HepG2 (cell line): Measurements from ENCODE around the gene PTEN. TPM values are rescaled to one million over a fixed set of nuclear protein-coding genes. Genes with fewer than 3 reads are reported as not detected.

ENCODE experiments used
- CEBPG ChIP-seq: IDR thresholded peaks from 2 replicates; pipeline ENCODE4 v1.6.1; 2016
- FOSL2 ChIP-seq: sonication (generic); formaldehyde crosslinking; IDR thresholded peaks from 2 replicates; pipeline ENCODE4 v1.4.0; 2020; ENCODE audit warnings: missing genetic modification reagents
- FOXP4 ChIP-seq: sonication (generic); formaldehyde crosslinking; IDR thresholded peaks from 2 replicates; pipeline ENCODE4 v1.4.0; 2020; ENCODE audit warnings: missing genetic modification reagents
- RFX5 ChIP-seq: IDR thresholded peaks from 2 replicates; pipeline ENCODE4 v1.6.1; 2011; ENCODE audit warnings: low read depth, low read length, improper control_type of control experiment
- SOX13 ChIP-seq, 3 experiments: fragments of 450-650 bp in 1 of 3; sonication (generic) in 1 of 3; formaldehyde crosslinking in 1 of 3; IDR thresholded peaks in 2 of 3; conservative IDR thresholded peaks in 1 of 3; 2 replicates each; pipeline versions ENCODE4 v1.5.0 to v1.6.1; 2016 to 2020; ENCODE audit warnings: antibody characterized with exemption in 1 of 3, mild to moderate bottlenecking in 1 of 3, missing compliant biosample characterization in 1 of 3, missing genetic modification reagents in 1 of 3, moderate library complexity in 1 of 3
- USF2 ChIP-seq, 2 experiments: sonication (generic) in 1 of 2; formaldehyde crosslinking in 1 of 2; IDR thresholded peaks; 2 replicates each; pipeline versions ENCODE4 v1.5.1 to v1.6.1; 2011 to 2020; ENCODE audit warnings: borderline replicate concordance in 1 of 2, low read depth in 1 of 2, low read length in 1 of 2, mild to moderate bottlenecking in 1 of 2, missing genetic modification reagents in 1 of 2, moderate library complexity in 1 of 2
- WIZ ChIP-seq: sonication (generic); formaldehyde crosslinking; IDR thresholded peaks from 2 replicates; pipeline ENCODE4 v1.5.1; 2020; ENCODE audit warnings: mild to moderate bottlenecking, missing genetic modification reagents
- XRCC5 ChIP-seq: fragments of 200-400 bp; formaldehyde crosslinking; optimal IDR thresholded peaks from 2 replicates; pipeline ENCODE3; 2017; ENCODE audit warnings: mild to moderate bottlenecking, low read length
- ZMAT3 ChIP-seq: sonication (generic); formaldehyde crosslinking; conservative IDR thresholded peaks from 2 replicates; pipeline ENCODE4 v1.7.0; 2021; ENCODE audit warnings: missing genetic modification reagents
- ZNF234 ChIP-seq: sonication (generic); formaldehyde crosslinking; conservative IDR thresholded peaks from 2 replicates; pipeline ENCODE4 v1.5.1; 2020; ENCODE audit warnings: mild to moderate bottlenecking, missing genetic modification reagents
- ZNF407 ChIP-seq: sonication (generic); formaldehyde crosslinking; IDR thresholded peaks from one replicate; pipeline ENCODE4 v1.5.1; 2020; ENCODE audit warnings: mild to moderate bottlenecking, missing genetic modification reagents; ENCODE audit errors: not compliant biosample characterization
- polyA plus RNA-seq, 8 experiments: library from polyadenylated mRNA; depleted of rRNA in 3 of 8; stranded (reverse) in 7 of 8; unstranded in 1 of 8; fragments of >200 nt; fragmentation: Illumina TruSeq in 4 of 8; extraction: Trizol in 4 of 8; gene quantifications; 2 replicates each; pipeline versions ENCODE4 v1.2.1 to v1.2.3, GENCODE V29; 2011 to 2016; ENCODE audit warnings: low read depth in 4 of 8, missing spikeins in 1 of 8, mixed read lengths in 1 of 8; ENCODE audit not compliant: insufficient read depth in 1 of 8
- total RNA-seq, 5 experiments: library from RNA; depleted of rRNA; stranded (reverse); fragments of >200 nt; fragmentation: Illumina TruSeq; extraction: Trizol; gene quantifications; 2 replicates each; pipeline ENCODE4 v1.2.3, GENCODE V29; 2016; ENCODE audit warnings: low read depth in 1 of 5
- TF ChIP-seq, protein P1 (sequence below): sonication (generic); formaldehyde crosslinking; IDR thresholded peaks from 2 replicates; pipeline ENCODE4 v1.8.1; 2023; ENCODE audit warnings: mild to moderate bottlenecking, inconsistent platforms, moderate library complexity, missing genetic modification reagents, borderline replicate concordance
- TF ChIP-seq, protein P2 (sequence below): sonication (generic); formaldehyde crosslinking; IDR thresholded peaks from 2 replicates; pipeline ENCODE4 v1.8.0; 2022; ENCODE audit warnings: mild to moderate bottlenecking, missing genetic modification reagents; ENCODE audit not compliant: insufficient replicate concordance

Gene PTEN
- total and polyA plus RNA-seq, 2 of the 13 experiments (the other 11 are each of a cell fraction or from before 2014, with no cell fraction given), result 30.3 to 61.3 TPM

GRCh38 chr10:87841186-87841585 lies 22.2 kb upstream of the PTEN start (continued):
- TF ChIP-seq ZNF407 (CRISPR knock-in tag), result no peak
- TF ChIP-seq ZMAT3 (CRISPR knock-in tag), result no peak
- no peak for TF ChIP-seq XRCC5
- no peak for TF ChIP-seq WIZ (CRISPR knock-in tag)
- TF ChIP-seq, protein P1, sequence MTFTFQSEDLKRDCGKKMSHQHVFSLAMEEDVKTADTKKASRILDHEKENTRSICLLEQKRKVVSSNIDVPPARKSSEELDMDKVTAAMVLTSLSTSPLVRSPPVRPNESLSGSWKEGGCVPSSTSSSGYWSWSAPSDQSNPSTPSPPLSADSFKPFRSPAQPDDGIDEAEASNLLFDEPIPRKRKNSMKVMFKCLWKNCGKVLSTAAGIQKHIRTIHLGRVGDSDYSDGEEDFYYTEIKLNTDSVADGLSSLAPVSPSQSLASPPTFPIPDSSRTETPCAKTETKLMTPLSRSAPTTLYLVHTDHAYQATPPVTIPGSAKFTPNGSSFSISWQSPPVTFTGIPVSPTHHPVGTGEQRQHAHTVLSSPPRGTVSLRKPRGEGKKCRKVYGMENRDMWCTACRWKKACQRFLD, result no peak
- no peak for TF ChIP-seq CEBPG
- TF ChIP-seq FOSL2 (CRISPR knock-in tag), result peak; percentile 37; the same call in 1 of the 2 replicates
- TF ChIP-seq, protein P2, sequence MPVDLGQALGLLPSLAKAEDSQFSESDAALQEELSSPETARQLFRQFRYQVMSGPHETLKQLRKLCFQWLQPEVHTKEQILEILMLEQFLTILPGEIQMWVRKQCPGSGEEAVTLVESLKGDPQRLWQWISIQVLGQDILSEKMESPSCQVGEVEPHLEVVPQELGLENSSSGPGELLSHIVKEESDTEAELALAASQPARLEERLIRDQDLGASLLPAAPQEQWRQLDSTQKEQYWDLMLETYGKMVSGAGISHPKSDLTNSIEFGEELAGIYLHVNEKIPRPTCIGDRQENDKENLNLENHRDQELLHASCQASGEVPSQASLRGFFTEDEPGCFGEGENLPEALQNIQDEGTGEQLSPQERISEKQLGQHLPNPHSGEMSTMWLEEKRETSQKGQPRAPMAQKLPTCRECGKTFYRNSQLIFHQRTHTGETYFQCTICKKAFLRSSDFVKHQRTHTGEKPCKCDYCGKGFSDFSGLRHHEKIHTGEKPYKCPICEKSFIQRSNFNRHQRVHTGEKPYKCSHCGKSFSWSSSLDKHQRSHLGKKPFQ (CRISPR knock-in tag), result no peak
- TF ChIP-seq SOX13 (IDR thresholded peaks at IDR 0.05), result no peak
- TF ChIP-seq SOX13 (CRISPR knock-in tag; conservative IDR thresholded peaks at IDR 0.05 in 1 of 2, IDR thresholded peaks at IDR 0.05 in 1 of 2), result peak in 1 of 2 experiments; percentile 54; a peak in 1 of 4 replicates
- no peak for TF ChIP-seq RFX5
- no peak for TF ChIP-seq ZNF234 (CRISPR knock-in tag)
- TF ChIP-seq USF2 (IDR thresholded peaks at IDR 0.05; ENCODE audit: low read depth, low read length), result peak; percentile 50; the same call in 1 of the 2 replicates
- no peak; the same call in 1 of the 2 replicates for TF ChIP-seq USF2 (CRISPR knock-in tag; IDR thresholded peaks at IDR 0.05; ENCODE audit: borderline replicate concordance)
- TF ChIP-seq FOXP4 (CRISPR knock-in tag), result no peak
